ENCODE results near the gene MEGF8. TPM values are rescaled to one million over a fixed set of nuclear protein-coding genes. Genes with fewer than 3 reads are reported as not detected.

Gene MEGF8
- total and polyA plus RNA-seq, 2 of the 13 experiments (the other 11 are each of a cell fraction or from before 2014, with no cell fraction given) = 4.0 to 8.8 TPM

- TF ChIP-seq SP5 (CRISPR knock-in tag; IDR thresholded peaks at IDR 0.05; ENCODE audit: borderline replicate concordance, low read depth) (peak; percentile 63), FIP1L1 (IDR thresholded peaks at IDR 0.05; ENCODE audit: borderline replicate concordance, insufficient read depth, low read depth, low read length) (no peak), TBP (CRISPR knock-in tag; IDR thresholded peaks at IDR 0.05) (no peak), ZNF547 (CRISPR knock-in tag; IDR thresholded peaks at IDR 0.05) (no peak), SRSF1 (optimal IDR thresholded peaks at IDR 0.05; ENCODE audit: low read depth, low read length) (peak; percentile 98), MED1 (CRISPR knock-in tag; IDR thresholded peaks at IDR 0.05) (no peak; the same call in 1 of the 2 replicates), RORA (CRISPR knock-in tag; IDR thresholded peaks at IDR 0.05) (no peak), HOMEZ (CRISPR knock-in tag; IDR thresholded peaks at IDR 0.05; ENCODE audit: low read depth) (no peak), STAT5B (CRISPR knock-in tag; IDR thresholded peaks at IDR 0.05) (no peak), SETDB1 (CRISPR knock-in tag; IDR thresholded peaks at IDR 0.05; ENCODE audit: borderline replicate concordance) (no peak), HNF4A (CRISPR knock-in tag; IDR thresholded peaks at IDR 0.05) (peak; percentile 31; the same call in 1 of the 2 replicates), ZNF451 (CRISPR knock-in tag; IDR thresholded peaks at IDR 0.05) (0 out of 2 replicates have a peak, but pooled peaks have one; percentile 29), TBX2 (CRISPR knock-in tag; IDR thresholded peaks at IDR 0.05; ENCODE audit: borderline replicate concordance) (0 out of 2 replicates have a peak, but pooled peaks have one; percentile 16), NR2C2 (CRISPR knock-in tag; IDR thresholded peaks at IDR 0.05; ENCODE audit: borderline replicate concordance) (no peak), ZNF674 (CRISPR knock-in tag; IDR thresholded peaks at IDR 0.05; ENCODE audit: low read depth) (no peak), SUZ12 (IDR thresholded peaks at IDR 0.05; ENCODE audit: low read depth, low read length) (no peak)
- TF ChIP-seq, protein P1, sequence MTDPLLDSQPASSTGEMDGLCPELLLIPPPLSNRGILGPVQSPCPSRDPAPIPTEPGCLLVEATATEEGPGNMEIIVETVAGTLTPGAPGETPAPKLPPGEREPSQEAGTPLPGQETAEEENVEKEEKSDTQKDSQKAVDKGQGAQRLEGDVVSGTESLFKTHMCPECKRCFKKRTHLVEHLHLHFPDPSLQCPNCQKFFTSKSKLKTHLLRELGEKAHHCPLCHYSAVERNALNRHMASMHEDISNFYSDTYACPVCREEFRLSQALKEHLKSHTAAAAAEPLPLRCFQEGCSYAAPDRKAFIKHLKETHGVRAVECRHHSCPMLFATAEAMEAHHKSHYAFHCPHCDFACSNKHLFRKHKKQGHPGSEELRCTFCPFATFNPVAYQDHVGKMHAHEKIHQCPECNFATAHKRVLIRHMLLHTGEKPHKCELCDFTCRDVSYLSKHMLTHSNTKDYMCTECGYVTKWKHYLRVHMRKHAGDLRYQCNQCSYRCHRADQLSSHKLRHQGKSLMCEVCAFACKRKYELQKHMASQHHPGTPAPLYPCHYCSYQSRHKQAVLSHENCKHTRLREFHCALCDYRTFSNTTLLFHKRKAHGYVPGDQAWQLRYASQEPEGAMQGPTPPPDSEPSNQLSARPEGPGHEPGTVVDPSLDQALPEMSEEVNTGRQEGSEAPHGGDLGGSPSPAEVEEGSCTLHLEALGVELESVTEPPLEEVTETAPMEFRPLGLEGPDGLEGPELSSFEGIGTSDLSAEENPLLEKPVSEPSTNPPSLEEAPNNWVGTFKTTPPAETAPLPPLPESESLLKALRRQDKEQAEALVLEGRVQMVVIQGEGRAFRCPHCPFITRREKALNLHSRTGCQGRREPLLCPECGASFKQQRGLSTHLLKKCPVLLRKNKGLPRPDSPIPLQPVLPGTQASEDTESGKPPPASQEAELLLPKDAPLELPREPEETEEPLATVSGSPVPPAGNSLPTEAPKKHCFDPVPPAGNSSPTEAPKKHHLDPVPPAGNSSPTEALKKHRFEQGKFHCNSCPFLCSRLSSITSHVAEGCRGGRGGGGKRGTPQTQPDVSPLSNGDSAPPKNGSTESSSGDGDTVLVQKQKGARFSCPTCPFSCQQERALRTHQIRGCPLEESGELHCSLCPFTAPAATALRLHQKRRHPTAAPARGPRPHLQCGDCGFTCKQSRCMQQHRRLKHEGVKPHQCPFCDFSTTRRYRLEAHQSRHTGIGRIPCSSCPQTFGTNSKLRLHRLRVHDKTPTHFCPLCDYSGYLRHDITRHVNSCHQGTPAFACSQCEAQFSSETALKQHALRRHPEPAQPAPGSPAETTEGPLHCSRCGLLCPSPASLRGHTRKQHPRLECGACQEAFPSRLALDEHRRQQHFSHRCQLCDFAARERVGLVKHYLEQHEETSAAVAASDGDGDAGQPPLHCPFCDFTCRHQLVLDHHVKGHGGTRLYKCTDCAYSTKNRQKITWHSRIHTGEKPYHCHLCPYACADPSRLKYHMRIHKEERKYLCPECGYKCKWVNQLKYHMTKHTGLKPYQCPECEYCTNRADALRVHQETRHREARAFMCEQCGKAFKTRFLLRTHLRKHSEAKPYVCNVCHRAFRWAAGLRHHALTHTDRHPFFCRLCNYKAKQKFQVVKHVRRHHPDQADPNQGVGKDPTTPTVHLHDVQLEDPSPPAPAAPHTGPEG (CRISPR knock-in tag; IDR thresholded peaks at IDR 0.05) = peak; percentile 60; the same call in 1 of the 2 replicates
- TF ChIP-seq, protein P2, sequence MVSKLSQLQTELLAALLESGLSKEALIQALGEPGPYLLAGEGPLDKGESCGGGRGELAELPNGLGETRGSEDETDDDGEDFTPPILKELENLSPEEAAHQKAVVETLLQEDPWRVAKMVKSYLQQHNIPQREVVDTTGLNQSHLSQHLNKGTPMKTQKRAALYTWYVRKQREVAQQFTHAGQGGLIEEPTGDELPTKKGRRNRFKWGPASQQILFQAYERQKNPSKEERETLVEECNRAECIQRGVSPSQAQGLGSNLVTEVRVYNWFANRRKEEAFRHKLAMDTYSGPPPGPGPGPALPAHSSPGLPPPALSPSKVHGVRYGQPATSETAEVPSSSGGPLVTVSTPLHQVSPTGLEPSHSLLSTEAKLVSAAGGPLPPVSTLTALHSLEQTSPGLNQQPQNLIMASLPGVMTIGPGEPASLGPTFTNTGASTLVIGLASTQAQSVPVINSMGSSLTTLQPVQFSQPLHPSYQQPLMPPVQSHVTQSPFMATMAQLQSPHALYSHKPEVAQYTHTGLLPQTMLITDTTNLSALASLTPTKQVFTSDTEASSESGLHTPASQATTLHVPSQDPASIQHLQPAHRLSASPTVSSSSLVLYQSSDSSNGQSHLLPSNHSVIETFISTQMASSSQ (IDR thresholded peaks at IDR 0.05; ENCODE audit: low read depth) = peak; percentile 44; the same call in 1 of the 2 replicates
- TF ChIP-seq, protein P2 (CRISPR knock-in tag; IDR thresholded peaks at IDR 0.05; ENCODE audit: borderline replicate concordance) = no peak; the same call in 1 of the 2 replicates
These were observed 44.1 kb upstream of the MEGF8 start (continued) for GRCh38 chr19:42281146-42281826.
